Measurements from ENCODE around the gene CTSA. TPM values are rescaled to one million over a fixed set of nuclear protein-coding genes. Genes with fewer than 3 reads are reported as not detected.
A peak's percentile ranks its signal among the peaks of the same experiment; 100 is the strongest.

The CTSA gene
- total RNA-seq, 6 experiments from 2014 or later = 133 to 176 (median 155) TPM

- H3K36me3 Mint-ChIP-seq (ENCODE audit: low read depth) = peaks cover 17% of the 10 kb centered on the region
- DNase-seq = no peak
- H3K27ac Mint-ChIP-seq = no peak within 1 kb of the TSS
- H3K4me1 Mint-ChIP-seq (ENCODE audit: low read depth) = peaks cover 37% of the 10 kb centered on the region
- peaks cover 5% of the 10 kb centered on the region for H3K27me3 Mint-ChIP-seq (ENCODE audit: insufficient read depth)
- no peak within 1 kb of the TSS for H3K4me3 Mint-ChIP-seq
- H3K9me3 Mint-ChIP-seq = no peaks in the 10 kb centered on the region
- no peak for TF ChIP-seq CTCF (IDR thresholded peaks at IDR 0.05)
These were observed 3.8 kb upstream of the CTSA start, which contains the start of gene SPATA25 for GRCh38 chr20:45887346-45887715. SPATA25 (minus strand) TSS chr20:45887622; CDS start chr20:45887590, 32 bp downstream.

GRCh38 chr20:45888681-45889080, 2.5 kb upstream of the CTSA start:
- Mint-ChIP-seq H3K4me1 (ENCODE audit: low read depth) (peaks cover 39% of the 10 kb centered on the region), H3K36me3 (ENCODE audit: low read depth) (peaks cover 5% of the 10 kb centered on the region), H3K27me3 (ENCODE audit: insufficient read depth) (peaks cover 5% of the 10 kb centered on the region), H3K4me3 (no peak overlapping the region), H3K9me3 (no peaks in the 10 kb centered on the region), H3K27ac (no peak overlapping the region)
- no peak for DNase-seq
- TF ChIP-seq CTCF (IDR thresholded peaks at IDR 0.05) = no peak

GRCh38 chr20:45890077-45890984, 804 bp upstream of the CTSA start:
- H3K36me3 Mint-ChIP-seq (ENCODE audit: low read depth) = no peaks in the 10 kb centered on the region; the same call in 1 of the 2 replicates
- H3K4me3 Mint-ChIP-seq = peak overlapping the region; percentile 93
- H3K27ac Mint-ChIP-seq = peak overlapping the region; percentile 65
- peaks cover 5% of the 10 kb centered on the region for H3K27me3 Mint-ChIP-seq (ENCODE audit: insufficient read depth)
- peak; percentile 71 for TF ChIP-seq CTCF (IDR thresholded peaks at IDR 0.05)
- H3K9me3 Mint-ChIP-seq = no peaks in the 10 kb centered on the region
- peaks cover 31% of the 10 kb centered on the region for H3K4me1 Mint-ChIP-seq (ENCODE audit: low read depth)
- peak; percentile 46 for DNase-seq

- Mint-ChIP-seq H3K27ac (peak overlapping the region; percentile 74), H3K27me3 (ENCODE audit: insufficient read depth) (peaks cover 5% of the 10 kb centered on the region), H3K4me3 (peak overlapping the region; percentile 93), H3K9me3 (no peaks in the 10 kb centered on the region), H3K36me3 (ENCODE audit: low read depth) (peaks cover 4% of the 10 kb centered on the region; the same call in 1 of the 2 replicates), H3K4me1 (ENCODE audit: low read depth) (peaks cover 29% of the 10 kb centered on the region)
- peak; percentile 32 for DNase-seq
- peak; percentile 52 for TF ChIP-seq CTCF (IDR thresholded peaks at IDR 0.05)
These were observed 1.1 kb downstream of the CTSA start for GRCh38 chr20:45892049-45892825.

- Mint-ChIP-seq H3K4me3 (peak overlapping the region; percentile 93; the same call in 1 of the 2 replicates), H3K4me1 (ENCODE audit: low read depth) (peaks cover 29% of the 10 kb centered on the region), H3K9me3 (no peaks in the 10 kb centered on the region), H3K36me3 (ENCODE audit: low read depth) (peaks cover 7% of the 10 kb centered on the region; the same call in 1 of the 2 replicates), H3K27me3 (ENCODE audit: insufficient read depth) (peaks cover 5% of the 10 kb centered on the region), H3K27ac (no peak overlapping the region)
- no peak for DNase-seq
- TF ChIP-seq CTCF (IDR thresholded peaks at IDR 0.05) = no peak
These were observed 1.8 kb downstream of the CTSA start for GRCh38 chr20:45892828-45893500.

All from HFFc6 (cell line).